SK-N-DZ (cell line): ENCODE data around the gene BEAN1. TPM values are rescaled to one million over a fixed set of nuclear protein-coding genes. Genes with fewer than 3 reads are reported as not detected.

Experiments used
- DNase-seq: peaks from one replicate; pipeline ENCODE4 v3.0.0-alpha.2; 2015; ENCODE audit warnings: low spot score
- polyA plus RNA-seq, 2 experiments: library from polyadenylated mRNA; depleted of rRNA; stranded (reverse); fragments of >200 nt; gene quantifications; 2 replicates each; pipeline ENCODE4 v1.2.3, GENCODE V29; 2014

Gene BEAN1, protein sequence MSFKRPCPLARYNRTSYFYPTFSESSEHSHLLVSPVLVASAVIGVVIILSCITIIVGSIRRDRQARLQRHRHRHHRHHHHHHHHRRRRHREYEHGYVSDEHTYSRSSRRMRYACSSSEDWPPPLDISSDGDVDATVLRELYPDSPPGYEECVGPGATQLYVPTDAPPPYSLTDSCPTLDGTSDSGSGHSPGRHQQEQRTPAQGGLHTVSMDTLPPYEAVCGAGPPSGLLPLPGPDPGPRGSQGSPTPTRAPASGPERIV
- polyA plus RNA-seq (2014; cell fraction: cytosol; rRNA removed), result not detected in 2 replicates
- polyA plus RNA-seq (2014; cell fraction: nucleus; rRNA removed), result not detected in 2 replicates

DNA sequence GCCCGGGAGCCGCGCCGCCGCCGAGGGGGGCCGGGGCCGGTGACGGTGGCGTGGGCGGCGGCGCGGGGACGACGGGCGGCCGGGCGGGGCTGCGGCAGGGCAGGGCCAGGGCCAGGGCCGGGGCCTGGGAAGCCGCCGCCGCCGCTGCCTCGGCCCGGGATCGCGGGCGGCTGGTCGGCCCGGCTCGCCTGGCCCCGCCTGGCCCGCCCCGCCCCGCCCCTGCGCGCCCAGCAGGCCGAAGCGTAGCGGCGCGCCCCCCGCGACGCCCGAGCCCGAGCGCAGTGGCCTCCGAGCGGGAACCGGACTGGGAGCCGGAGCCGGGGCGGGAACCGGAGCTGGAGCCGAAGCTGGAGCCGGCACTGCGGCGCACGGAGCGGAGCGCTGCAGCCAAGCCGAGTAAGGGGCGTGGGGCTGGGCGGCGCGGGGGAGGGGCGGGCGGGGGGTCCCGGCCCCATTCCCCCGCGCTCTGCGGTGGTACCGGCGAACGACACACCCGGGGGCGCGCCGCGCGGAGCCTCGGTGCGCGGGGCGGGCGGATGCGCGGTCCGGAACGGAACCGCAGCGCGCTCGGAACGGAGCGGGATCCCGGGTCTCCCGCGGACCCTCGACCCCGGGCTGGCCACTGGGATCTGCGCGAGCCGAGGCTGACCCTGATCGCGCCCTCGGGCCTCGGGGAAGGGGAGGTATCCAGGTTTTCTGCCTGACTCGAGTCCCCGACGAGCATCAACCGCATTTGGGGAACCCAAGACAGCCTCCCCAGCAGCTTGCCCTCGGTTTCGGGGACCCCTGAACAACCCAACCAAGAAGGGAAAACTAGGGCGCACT is at the start of gene BEAN1:
BEAN1 (plus strand) TSS at position 260 of the 825 bp plus-strand sequence. CDS start 10,382 bp downstream, outside the sequence.
- DNase-seq, result no peak

DNA sequence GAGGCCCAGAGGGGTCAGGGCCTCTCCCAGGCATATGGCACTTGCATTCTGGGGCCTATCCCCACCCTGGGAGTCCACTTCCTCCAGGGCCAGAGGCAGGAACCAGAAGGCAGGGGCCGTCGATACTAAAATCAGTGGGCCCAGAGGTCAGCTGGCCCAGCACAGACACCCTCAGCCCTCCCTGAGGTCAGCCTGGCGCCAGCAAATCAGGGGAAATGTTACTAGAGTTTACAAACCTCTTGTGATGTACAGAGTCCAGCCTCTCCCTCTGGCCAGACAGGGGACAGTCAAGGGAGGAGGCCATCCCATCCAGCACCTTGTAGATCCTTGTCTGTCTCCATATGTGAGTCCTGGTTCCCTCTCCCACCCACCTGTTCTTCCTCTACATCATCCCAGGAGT is 49.8 kb upstream of the BEAN1 start:
- no peak for DNase-seq

DNA sequence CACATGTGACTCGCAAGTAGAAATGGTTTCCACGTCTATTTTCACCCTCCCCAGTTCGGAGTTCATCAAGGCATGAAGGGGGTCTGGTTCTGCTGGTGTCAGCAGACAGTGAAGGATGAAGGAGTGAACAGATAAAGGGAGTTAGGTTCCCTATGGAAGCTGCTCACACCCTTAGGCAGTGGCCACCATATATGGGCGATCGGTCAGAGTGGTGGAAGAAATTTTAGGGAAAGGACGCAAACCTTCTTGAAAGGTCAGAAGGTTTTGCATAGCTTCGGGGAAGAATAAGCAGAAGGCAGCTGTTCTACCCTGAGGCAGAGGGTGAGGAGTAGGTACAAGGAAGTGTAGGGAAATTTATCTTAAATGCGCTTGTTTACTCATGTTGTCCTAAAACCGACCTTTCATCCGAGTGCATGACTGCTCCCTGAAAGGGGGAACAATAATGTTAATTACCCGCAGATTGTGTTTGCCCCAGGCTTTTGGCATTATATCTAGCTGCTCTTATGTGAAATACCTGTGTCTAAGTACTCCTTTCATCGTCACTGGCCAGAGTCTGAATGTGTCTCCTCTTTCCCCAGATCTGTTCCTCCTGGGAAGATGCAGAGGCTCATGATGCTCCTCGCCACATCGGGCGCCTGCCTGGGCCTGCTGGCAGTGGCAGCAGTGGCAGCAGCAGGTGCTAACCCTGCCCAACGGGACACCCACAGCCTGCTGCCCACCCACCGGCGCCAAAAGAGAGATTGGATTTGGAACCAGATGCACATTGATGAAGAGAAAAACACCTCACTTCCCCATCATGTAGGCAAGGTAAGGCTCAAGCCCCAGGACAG is 48.1 kb upstream of the BEAN1 start:
- DNase-seq, result no peak

DNA sequence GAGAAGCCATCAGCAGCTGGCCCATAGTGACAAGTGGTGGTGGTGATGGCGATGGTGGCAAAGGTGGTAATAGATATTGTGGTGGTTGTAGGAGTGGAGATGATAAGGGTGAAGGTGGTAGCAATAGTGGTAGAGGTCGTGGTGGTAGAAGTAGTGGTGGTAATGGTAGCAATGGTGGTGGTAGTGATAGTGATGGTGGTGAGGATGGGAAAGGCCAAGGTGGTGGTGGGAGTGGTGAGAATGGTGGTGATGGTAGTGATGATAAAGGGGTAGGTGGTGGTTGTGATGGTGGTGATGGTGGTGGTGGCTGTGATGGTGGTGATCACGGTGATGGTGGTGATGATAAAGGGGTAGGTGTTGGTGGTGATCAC is 47.5 kb upstream of the BEAN1 start:
- no peak for DNase-seq

DNA sequence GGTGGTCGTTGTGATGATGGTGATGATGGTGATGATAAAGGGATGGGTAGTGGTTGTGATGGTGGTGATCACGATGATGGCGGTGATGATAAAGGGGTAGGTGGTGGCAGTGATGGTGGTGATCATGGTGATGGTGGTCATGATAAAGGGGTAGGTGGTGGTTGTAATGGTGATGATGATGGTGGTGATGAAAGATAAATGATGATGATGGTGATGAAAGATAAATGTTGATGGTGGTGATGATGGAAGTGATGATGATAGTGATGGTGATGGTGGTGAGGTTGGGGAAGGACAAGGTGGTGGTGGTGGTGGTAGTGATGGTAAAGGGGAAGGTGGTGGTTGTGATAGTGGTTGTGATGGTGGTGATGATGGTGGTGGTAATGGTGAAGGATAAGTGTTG is 46.7 kb upstream of the BEAN1 start:
- no peak for DNase-seq

DNA sequence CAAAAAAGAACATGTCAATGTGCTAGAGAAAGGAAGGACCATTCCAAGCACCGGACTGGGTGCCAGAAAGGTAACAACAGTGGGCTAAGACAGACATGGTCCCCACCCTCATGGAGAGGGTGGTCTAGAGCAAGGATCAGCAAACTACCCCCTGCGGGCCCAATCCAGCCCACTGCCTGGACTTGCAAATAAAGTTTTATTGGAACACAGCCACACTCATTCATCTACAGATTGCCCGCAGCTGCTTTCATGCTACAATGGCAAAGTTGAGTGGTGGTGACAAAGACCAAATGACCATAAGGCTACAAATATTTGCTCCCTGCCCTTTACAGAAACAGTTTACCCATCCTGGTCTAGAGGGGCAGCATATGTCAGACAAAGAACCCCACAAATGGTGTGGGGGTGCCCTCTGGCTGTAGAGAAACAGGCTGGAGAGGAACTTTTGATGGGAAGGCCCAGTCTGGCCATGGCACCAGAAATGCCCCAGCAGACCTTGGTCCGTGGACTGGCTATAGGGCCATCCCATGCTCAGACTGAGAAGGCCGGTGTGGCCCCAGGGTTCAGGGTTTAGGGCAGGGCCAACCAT is 45.4 kb upstream of the BEAN1 start:
- no peak for DNase-seq

DNA sequence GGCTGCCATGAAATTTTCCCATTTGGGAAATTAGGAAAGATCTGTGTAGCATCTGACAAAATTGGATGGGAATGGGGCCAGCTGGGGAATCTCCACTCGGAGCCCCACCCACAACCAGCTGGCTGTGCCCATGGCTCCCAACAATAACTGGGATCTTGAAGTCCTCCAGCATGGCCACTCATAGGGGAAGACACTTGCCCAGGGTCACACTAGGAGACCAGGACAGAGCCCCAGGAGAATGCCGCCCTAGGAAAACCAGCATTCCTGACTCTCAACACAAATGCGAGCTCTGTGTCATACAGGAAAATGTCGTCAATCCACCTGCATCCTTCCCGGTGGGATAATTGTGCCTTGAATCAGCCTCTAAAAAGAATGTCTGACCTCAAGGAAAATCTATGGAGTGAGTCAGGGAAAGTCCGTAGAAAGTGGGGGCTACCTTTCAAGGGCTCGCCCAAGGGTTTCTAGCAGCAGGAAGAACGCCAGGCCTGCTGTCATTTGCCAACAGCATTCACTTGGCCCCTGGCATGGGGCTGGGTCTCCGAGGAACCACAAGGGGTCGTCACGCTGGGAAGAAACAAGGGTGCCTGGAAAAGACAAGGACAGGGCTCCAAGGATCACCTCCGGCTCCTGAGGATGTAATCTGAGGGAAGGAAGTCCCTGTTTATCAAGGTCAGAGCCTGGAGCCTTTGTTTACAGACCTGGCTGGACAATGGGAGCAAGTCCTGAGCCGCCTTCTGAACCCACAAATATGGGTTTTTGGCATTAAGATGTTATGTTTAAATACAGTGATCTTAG is 44.7 kb upstream of the BEAN1 start:
- no peak for DNase-seq

DNA sequence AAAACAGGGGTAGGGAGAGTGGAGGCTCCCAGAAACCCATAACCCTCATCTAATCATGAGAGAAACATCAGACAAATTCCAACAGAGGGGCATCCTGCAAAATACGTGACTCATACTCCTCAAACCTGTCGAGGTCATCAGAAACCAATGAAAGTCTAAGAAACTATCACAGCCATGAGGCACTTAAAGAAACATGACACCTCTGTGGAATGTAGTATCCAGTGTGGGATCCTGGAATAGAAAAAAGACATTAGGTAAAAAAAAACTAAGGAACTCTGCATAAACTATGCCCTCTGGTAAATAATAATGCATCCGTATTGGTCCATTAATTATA is 44.2 kb upstream of the BEAN1 start:
- DNase-seq, result no peak

DNA sequence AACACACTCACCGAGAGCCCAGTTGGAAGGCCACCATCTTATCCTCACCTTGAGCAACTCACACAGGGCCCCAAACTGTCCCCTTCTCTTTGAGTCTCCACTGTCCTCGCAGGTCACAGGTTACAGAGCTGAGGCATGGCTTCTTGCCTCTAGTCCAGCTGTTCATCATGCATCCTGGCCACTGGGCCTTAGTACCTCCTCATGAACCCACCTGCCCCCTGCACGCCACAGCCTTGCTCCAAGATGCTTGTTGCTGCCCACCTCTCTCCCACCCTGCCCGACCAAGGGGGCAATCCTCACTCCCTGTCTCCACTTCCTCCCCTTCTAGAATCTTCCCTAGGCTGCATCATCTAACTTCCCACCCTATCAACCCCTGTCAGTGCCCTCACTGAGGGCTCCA is 43.5 kb upstream of the BEAN1 start:
- DNase-seq, result no peak

DNA sequence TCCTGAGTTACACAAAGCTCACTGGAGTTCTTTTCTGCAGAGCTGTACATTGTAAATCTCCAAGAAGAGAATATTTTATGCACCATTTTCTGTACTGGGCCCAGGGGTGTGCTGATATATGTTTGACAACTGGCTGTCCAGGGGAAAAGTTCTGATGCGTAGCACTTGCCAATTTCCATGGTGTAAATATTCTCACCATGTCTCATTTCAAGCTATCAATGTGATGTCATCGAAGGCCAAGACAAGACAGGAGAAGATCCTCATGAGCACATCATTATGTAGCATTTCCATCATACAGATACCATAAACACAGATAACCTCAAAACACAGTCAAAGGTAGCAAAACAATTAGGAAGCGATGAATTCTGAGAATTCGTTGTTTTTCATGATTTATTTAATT is 41.7 kb upstream of the BEAN1 start:
- DNase-seq, result no peak

DNA sequence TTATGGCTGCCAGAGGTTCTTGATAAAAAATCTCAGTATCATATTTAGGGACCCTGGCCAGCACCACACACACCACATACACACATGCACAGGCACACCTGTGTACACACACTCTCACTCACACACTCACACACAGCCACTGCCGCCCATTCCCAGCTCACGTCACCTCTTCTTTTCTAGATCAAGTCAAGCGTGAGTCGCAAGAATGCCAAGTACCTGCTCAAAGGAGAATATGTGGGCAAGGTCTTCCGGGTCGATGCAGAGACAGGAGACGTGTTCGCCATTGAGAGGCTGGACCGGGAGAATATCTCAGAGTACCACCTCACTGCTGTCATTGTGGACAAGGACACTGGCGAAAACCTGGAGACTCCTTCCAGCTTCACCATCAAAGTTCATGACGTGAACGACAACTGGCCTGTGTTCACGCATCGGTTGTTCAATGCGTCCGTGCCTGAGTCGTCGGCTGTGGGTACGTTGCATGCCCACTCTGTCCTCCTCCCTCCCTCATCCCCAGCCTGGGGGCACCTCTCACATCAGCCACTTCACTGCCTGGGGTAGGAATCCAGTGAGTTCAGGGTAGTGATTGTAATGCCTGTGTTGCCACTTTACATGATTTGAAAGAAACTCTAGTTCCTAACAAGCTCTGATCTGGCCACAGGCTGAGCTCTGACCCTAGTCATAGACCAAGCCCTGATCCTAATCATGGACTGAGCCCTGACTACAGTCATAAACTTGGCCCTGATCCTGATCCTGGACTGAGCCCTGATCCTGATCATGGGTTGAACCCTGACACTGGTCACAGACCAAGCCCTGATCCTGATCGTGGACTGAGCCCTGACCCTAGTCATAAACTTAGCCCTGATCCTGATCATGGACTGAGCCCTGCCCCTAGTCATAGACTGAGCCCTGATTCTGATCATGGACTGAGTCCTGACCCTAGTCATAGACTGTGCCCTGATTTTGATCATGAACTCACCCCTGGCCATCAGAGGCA is 40.2 kb upstream of the BEAN1 start:
- no peak for DNase-seq

DNA sequence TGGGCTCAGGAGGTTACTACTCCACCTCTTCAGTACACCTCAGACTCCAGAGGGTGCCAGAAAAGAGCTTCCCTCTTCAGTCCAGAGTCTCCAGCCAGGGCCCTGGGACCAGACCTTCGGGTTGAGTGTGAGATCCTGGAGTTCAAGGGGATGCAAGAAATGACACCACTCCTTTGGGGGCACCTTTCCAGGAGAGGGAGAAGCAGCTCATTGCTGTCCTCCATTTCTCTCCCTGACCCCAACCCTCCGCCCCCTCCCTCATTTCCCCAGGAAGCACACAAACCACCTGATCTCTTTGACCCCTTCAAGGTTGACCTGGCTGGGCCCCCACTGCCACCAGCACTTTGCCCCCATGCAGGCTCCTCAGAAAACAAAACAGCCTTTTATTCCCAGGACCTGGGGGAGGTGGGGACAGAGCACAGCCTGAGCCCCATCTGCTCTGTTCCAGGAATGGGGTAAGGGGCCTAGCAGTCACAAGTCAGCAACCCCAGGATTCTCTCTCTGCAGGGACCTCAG is 39.2 kb upstream of the BEAN1 start:
- DNase-seq, result no peak

DNA sequence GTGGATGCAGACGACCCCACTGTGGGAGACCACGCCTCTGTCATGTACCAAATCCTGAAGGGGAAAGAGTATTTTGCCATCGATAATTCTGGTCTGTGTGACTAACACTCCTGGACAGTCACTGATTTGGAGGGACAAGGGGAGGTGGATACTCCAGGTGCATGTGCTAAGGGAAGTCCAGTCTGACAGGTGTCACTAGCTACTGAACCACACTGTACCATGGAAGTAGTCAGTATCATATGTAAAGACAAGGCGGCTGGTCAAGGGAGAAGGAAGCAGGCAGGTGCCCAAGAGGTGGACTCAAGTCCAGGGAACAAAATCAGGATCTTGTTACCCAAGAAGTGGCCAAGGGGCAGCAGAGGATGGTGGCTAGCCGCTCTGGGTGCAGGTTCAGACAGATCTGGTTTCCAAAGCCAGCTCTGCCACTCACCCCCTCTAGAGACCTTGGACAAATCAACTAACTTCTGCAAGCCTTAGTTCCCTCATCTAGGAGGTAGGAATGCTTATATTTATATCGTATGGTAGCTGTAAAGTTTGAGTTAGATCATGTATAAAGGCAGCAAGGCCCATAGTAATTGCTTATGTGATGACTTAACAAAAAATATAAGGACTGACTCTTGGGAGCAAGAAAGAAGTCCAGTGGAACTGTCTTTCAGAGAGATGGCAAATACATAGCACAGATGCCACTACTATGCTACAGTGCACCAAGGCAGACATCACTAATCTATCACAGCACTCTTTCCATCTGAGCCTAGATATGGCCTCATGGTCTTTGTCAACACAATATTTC is 38.5 kb upstream of the BEAN1 start:
- no peak for DNase-seq

DNA sequence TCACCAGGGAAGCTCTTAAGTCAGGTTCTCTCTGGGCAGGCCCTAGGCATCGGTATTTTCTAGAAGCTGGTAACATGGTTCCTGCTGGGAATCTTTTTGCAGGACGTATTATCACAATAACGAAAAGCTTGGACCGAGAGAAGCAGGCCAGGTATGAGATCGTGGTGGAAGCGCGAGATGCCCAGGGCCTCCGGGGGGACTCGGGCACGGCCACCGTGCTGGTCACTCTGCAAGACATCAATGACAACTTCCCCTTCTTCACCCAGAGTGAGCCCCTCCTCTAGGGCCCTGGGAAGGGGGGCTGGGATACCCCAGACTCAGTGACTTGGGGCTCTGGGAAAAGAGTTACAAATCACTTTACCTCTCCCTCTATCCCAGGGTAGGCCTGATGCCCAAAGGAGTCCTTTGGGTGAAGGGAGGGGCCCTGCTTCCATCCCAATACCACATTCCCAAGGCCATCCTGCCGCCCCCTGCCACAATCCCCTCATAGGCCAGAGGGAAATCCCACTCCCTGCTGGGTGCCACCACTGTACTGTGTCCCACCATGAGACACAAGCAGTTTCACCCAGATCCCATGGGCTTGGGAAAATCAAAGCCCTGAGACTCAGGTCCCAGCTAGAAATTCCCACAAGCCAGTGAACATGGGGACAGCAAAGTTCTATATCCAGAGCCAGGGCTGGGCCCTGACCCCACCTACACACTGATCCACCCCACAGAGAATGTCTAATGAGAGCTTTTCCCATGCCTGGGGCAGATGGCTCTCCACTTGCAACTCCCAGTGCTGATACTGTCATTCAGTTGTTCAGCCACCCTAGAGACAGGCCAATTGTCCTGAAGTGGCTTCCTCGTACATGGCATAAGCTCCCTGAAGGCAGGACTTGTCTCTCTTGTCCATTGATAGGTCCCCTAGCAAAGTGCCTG is 37.6 kb upstream of the BEAN1 start:
- DNase-seq, result no peak

DNA sequence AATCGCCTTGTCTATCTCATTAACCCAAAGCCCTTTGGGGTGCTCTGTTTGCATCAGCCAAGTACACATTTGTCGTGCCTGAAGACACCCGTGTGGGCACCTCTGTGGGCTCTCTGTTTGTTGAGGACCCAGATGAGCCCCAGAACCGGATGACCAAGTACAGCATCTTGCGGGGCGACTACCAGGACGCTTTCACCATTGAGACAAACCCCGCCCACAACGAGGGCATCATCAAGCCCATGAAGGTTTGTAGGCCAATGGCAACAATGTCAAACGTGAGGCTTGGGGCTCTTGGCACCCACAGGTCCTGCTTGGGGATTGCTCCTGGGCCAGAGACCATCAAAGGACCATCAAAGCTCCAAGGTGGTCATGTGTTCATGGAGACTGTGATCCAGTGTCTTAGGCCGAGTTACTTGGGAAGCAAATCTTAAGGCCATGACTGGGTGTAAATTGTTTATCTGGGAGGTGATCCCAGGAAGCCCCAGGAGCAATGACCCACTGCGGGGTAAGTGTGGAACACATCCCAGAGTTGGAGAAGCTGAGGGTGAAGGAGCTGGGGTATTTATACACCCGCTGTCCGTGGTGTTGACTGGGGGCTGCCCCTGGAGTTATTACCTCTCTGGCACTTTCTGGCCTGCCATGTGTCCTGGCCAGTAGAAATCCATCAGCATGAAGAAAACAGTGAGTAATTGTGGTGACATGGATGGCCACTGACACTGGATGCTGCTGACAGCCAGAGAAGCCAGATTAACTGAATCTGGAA is 36.6 kb upstream of the BEAN1 start:
- no peak for DNase-seq

DNA sequence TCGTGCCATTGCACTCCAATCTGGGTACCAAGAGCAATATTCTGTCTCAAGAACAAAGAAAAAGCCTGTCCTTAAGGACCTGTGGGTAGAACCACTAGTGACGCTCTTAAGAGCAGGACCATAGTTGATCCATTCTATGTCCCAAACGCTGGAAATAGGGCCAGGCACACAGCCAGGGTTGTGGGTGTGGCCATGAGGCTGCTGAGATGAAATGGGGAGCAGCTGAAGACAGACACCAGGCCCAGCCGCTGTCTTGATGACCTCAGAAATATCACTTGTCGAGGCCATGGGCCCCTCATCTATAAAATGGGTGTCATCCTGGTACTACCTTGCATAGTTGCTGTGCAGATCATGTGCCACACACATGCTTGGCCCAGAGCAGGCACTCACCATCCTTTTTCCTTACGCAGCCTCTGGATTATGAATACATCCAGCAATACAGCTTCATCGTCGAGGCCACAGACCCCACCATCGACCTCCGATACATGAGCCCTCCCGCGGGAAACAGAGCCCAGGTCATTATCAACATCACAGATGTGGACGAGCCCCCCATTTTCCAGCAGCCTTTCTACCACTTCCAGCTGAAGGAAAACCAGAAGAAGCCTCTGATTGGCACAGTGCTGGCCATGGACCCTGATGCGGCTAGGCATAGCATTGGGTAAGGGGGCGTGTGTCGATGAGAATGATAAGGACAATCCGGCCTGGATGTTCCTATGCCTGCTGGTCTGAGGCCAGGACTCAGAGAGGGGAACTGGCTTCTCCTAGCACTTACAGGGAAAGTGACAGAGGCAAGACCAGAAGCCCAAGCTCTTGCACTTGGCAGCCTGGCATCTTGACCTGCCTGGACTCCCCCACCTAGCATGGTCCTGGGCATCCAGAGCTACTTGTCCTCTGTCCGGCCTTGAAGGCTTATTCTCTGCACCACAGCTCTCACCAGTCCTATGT is 35.1 kb upstream of the BEAN1 start:
- no peak for DNase-seq
